CD14-positive monocyte (primary cell): ENCODE data around the gene SPIRE1. TPM values are rescaled to one million over a fixed set of nuclear protein-coding genes. Genes with fewer than 3 reads are reported as not detected.

ENCODE experiments used
- DNase-seq, 3 donors: peaks; one replicate each; pipeline ENCODE4 v3.0.0-alpha.2; 2011 to 2022
- H2AFZ ChIP-seq: 2 replicates; pipeline ENCODE4 v1.6.0; 2012; ENCODE audit warnings: mild to moderate bottlenecking, low read depth, low read length, inconsistent platforms; ENCODE audit not compliant: insufficient read depth, poor library complexity, severe bottlenecking
- H3K27ac ChIP-seq, 2 donors: 1 replicate in 1 of 2; 2 replicates in 1 of 2; pipeline ENCODE4 v1.5.1; 2012 to 2013; ENCODE audit warnings: low read length in 2 of 2, control low read depth in 1 of 2, inconsistent platforms in 1 of 2, low read depth in 1 of 2, mild to moderate bottlenecking in 1 of 2
- H3K27me3 ChIP-seq, 2 donors: one replicate each; pipeline versions ENCODE4 v1.6.0 to v1.6.1; 2011 to 2013; ENCODE audit warnings: low read length in 2 of 2; ENCODE audit not compliant: control insufficient read depth in 2 of 2, insufficient read depth in 2 of 2
- H3K36me3 ChIP-seq, 2 donors: replicated peaks in 1 of 2; 1 replicate in 1 of 2; 2 replicates in 1 of 2; pipeline versions ENCODE4 v1.5.1 to v1.6.1; 2012 to 2013; ENCODE audit warnings: low read length in 2 of 2, control low read depth in 1 of 2, inconsistent platforms in 1 of 2, mild to moderate bottlenecking in 1 of 2; ENCODE audit not compliant: insufficient read depth in 2 of 2, control insufficient read depth in 1 of 2
- H3K4me1 ChIP-seq, 2 donors: 1 replicate in 1 of 2; 2 replicates in 1 of 2; pipeline versions ENCODE4 v1.5.1 to v1.6.1; 2012 to 2013; ENCODE audit warnings: low read length in 2 of 2, control low read depth in 1 of 2, inconsistent platforms in 1 of 2, mild to moderate bottlenecking in 1 of 2, moderate library complexity in 1 of 2; ENCODE audit not compliant: insufficient read depth in 2 of 2, control insufficient read depth in 1 of 2
- H3K4me2 ChIP-seq: replicated peaks from 2 replicates; pipeline ENCODE3; 2012; ENCODE audit warnings: low read length, moderate library complexity, mild to moderate bottlenecking; ENCODE audit not compliant: poor library complexity, severe bottlenecking; ENCODE audit errors: extremely low read depth
- H3K4me3 ChIP-seq, 3 experiments: fragments of 200-600 bp in 1 of 3; sonication (generic) in 1 of 3; replicated peaks in 1 of 3; 1 replicate in 2 of 3; 2 replicates in 1 of 3; pipeline ENCODE4 v1.5.1; 2011 to 2013; ENCODE audit warnings: low read length in 3 of 3, mild to moderate bottlenecking in 3 of 3, control low read depth in 2 of 3, low read depth in 2 of 3, inconsistent platforms in 1 of 3, moderate library complexity in 1 of 3
- H3K79me2 ChIP-seq: 2 replicates; pipeline ENCODE4 v1.6.0; 2012; ENCODE audit warnings: mild to moderate bottlenecking, control low read depth, inconsistent platforms, low read length, moderate library complexity; ENCODE audit not compliant: insufficient read depth
- H3K9ac ChIP-seq: 2 replicates; pipeline ENCODE4 v1.6.0; 2017; ENCODE audit warnings: low read length, mild to moderate bottlenecking; ENCODE audit not compliant: insufficient read depth, poor library complexity, severe bottlenecking
- H3K9me3 ChIP-seq, 2 donors: replicated peaks in 1 of 2; 1 replicate in 1 of 2; 2 replicates in 1 of 2; pipeline versions ENCODE4 v1.5.1 to v1.6.1; 2012 to 2013; ENCODE audit warnings: low read length in 2 of 2, control low read depth in 1 of 2; ENCODE audit not compliant: control insufficient read depth in 1 of 2, insufficient read depth in 1 of 2
- H4K20me1 ChIP-seq: 2 replicates; pipeline ENCODE4 v1.6.0; 2012; ENCODE audit warnings: mild to moderate bottlenecking, low read length, control low read depth, moderate library complexity; ENCODE audit not compliant: insufficient read depth
- H3K27ac Mint-ChIP-seq, 7 donors: one replicate each; pipeline ENCODE4 v1.8.0; 2020; ENCODE audit warnings: mild to moderate bottlenecking in 7 of 7, mixed read lengths in 7 of 7, moderate library complexity in 6 of 7, inconsistent platforms in 2 of 7
- H3K27me3 Mint-ChIP-seq, 3 donors: one replicate each; pipeline ENCODE4 v1.8.0; 2021 to 2022; ENCODE audit warnings: low read depth in 3 of 3, mild to moderate bottlenecking in 3 of 3, mixed read lengths in 3 of 3, moderate library complexity in 3 of 3, inconsistent platforms in 1 of 3
- H3K36me3 Mint-ChIP-seq, 2 donors: one replicate each; pipeline ENCODE4 v1.8.0; 2020; ENCODE audit warnings: mixed read lengths in 2 of 2, inconsistent platforms in 1 of 2, mild to moderate bottlenecking in 1 of 2
- H3K4me1 Mint-ChIP-seq: one replicate; pipeline ENCODE4 v1.8.0; 2020; ENCODE audit warnings: mild to moderate bottlenecking, mixed read lengths
- H3K4me3 Mint-ChIP-seq, 2 donors: one replicate each; pipeline ENCODE4 v1.8.0; 2020; ENCODE audit warnings: mild to moderate bottlenecking in 2 of 2, mixed read lengths in 2 of 2, moderate library complexity in 1 of 2
- H3K9me3 Mint-ChIP-seq, 7 donors: one replicate each; pipeline ENCODE4 v1.8.0; 2020 to 2022; ENCODE audit warnings: mixed read lengths in 7 of 7, mild to moderate bottlenecking in 6 of 7, moderate library complexity in 6 of 7, inconsistent platforms in 2 of 7
- CTCF ChIP-seq: fragments of 200-600 bp; IDR thresholded peaks from one replicate; pipeline ENCODE4 v1.8.0; 2022; ENCODE audit warnings: antibody characterized with exemption, mild to moderate bottlenecking
- WGBS: methylation state at CpG from one replicate; pipeline ENCODE4 v1.1.5; 2013; ENCODE audit warnings: missing lambda C conversion rate; ENCODE audit not compliant: insufficient coverage; 5-methylcytosine and 5-hydroxymethylcytosine counted together
- intact Hi-C, 2 donors: fragments of 100-400 bp; cut with micrococcal nuclease; formaldehyde crosslinking; loops; one replicate each; pipeline versions ENCODE4 v1.15.0 to v1.15.1; 2023
- polyA plus RNA-seq, 3 donors: library from polyadenylated mRNA; depleted of rRNA in 1 of 3; unstranded in 2 of 3; stranded (reverse) in 1 of 3; fragments of 300-500 nt in 2 of 3; fragments of >200 nt in 1 of 3; fragmentation: Illumina TruSeq in 2 of 3; gene quantifications; 1 replicate in 2 of 3; 2 replicates in 1 of 3; pipeline ENCODE4 v1.2.3, GENCODE V29; 2012 to 2021

SPIRE1 gene
- polyA plus RNA-seq, 3 donors, result 1.7 to 1.9 (median 1.8) TPM

GRCh38 chr18:12445554-12445953 lies 212.4 kb downstream of the SPIRE1 start:
- Histone ChIP-seq H3K27me3 (no peaks in the 10 kb centered on the region), H3K9me3 (no peaks in the 10 kb centered on the region), H3K4me3 (no peak overlapping the region), H3K36me3 (peaks cover 0 to 10% of the 10 kb centered on the region in 2 donors), H3K9ac (no peak overlapping the region), H3K4me1 (no peaks in the 10 kb centered on the region), H3K4me2 (no peak overlapping the region), H3K27ac (no peak overlapping the region), H3K79me2 (no peaks in the 10 kb centered on the region), H4K20me1 (no peaks in the 10 kb centered on the region), H2AFZ (no peak overlapping the region)
- no peak for TF ChIP-seq CTCF
- no peak for DNase-seq
- no peaks in the 10 kb centered on the region for H3K27me3 Mint-ChIP-seq
- H3K27ac Mint-ChIP-seq, result no peak overlapping the region
- H3K4me3 Mint-ChIP-seq, result no peak overlapping the region
- intact Hi-C loops, result no loop called here
- no peaks in the 10 kb centered on the region for H3K4me1 Mint-ChIP-seq
- 100% methylated on average over 1 of the region's 4 CpGs for WGBS
- H3K36me3 Mint-ChIP-seq, result peaks cover 8 to 10% of the 10 kb centered on the region in 2 donors
- peaks cover 0 to 4% (median 0%) of the 10 kb centered on the region in 7 donors for H3K9me3 Mint-ChIP-seq

GRCh38 chr18:12443551-12443950 lies 214.4 kb downstream of the SPIRE1 start:
- H3K4me1 ChIP-seq, result no peaks in the 10 kb centered on the region
- H3K9me3 Mint-ChIP-seq, result peaks cover 0 to 4% (median 0%) of the 10 kb centered on the region in 7 donors
- no peaks in the 10 kb centered on the region for H3K4me1 Mint-ChIP-seq
- 96% methylated on average over 3 of the region's 3 CpGs for WGBS
- H3K4me3 ChIP-seq, result no peak overlapping the region
- H3K27ac ChIP-seq, result no peak overlapping the region
- H3K36me3 Mint-ChIP-seq, result no peaks in the 10 kb centered on the region
- H3K27ac Mint-ChIP-seq, result no peak overlapping the region
- H3K4me2 ChIP-seq, result no peak overlapping the region
- H3K27me3 Mint-ChIP-seq, result no peaks in the 10 kb centered on the region
- no peak overlapping the region for H2AFZ ChIP-seq
- H3K9ac ChIP-seq, result no peak overlapping the region
- no peaks in the 10 kb centered on the region for H3K9me3 ChIP-seq
- DNase-seq, result no peak
- H3K27me3 ChIP-seq, result no peaks in the 10 kb centered on the region
- H3K79me2 ChIP-seq, result no peaks in the 10 kb centered on the region
- intact Hi-C loops, result no loop called here
- no peaks in the 10 kb centered on the region for H4K20me1 ChIP-seq
- no peak for TF ChIP-seq CTCF
- no peak overlapping the region for H3K4me3 Mint-ChIP-seq
- no peaks in the 10 kb centered on the region for H3K36me3 ChIP-seq
